Breast epithelium (tissue), 4 donors: ENCODE measurements around the gene SMIM3. TPM values are rescaled to one million over a fixed set of nuclear protein-coding genes. Genes with fewer than 3 reads are reported as not detected.
"Not testable (repeated sequence)": the region's sequence is repeated elsewhere in the genome, so short reads cannot be mapped to it uniquely, and the experiment has no call there.

Experiments
- DNase-seq, 2 donors: peaks; one replicate each; pipeline ENCODE4 v3.0.0-alpha.2; 2019; ENCODE audit warnings: low spot score in 2 of 2
- H3K27ac ChIP-seq, 2 donors: fragments of 200-600 bp; sonication (generic) in 1 of 2; one replicate each; pipeline ENCODE4 v1.5.1; 2016 to 2019; ENCODE audit warnings: mild to moderate bottlenecking in 1 of 2
- H3K27me3 ChIP-seq, 2 donors: fragments of 200-600 bp; sonication (generic) in 1 of 2; one replicate each; pipeline versions ENCODE4 v1.5.1 to v1.6.0; 2017 to 2019; ENCODE audit warnings: control low read depth in 1 of 2, mild to moderate bottlenecking in 1 of 2
- H3K36me3 ChIP-seq: fragments of 200-600 bp; one replicate; pipeline ENCODE4 v1.5.1; 2019
- H3K4me1 ChIP-seq, 2 donors: fragments of 200-600 bp; sonication (generic); one replicate each; pipeline ENCODE4 v1.5.1; 2016 to 2019; ENCODE audit warnings: control low read depth in 1 of 2
- H3K4me3 ChIP-seq, 3 donors: fragments of 200-600 bp; sonication (generic); 1 replicate in 2 of 3; 2 replicates in 1 of 3; pipeline ENCODE4 v1.5.1; 2016 to 2019; ENCODE audit warnings: mild to moderate bottlenecking in 3 of 3, moderate library complexity in 2 of 3
- H3K9me3 ChIP-seq, 2 donors: fragments of 200-600 bp; sonication (generic) in 1 of 2; one replicate each; pipeline ENCODE4 v1.5.1; 2016 to 2019; ENCODE audit warnings: control low read depth in 1 of 2
- POLR2A ChIP-seq: fragments of 450-650 bp; IDR thresholded peaks from one replicate; pipeline ENCODE4 v1.6.1; 2016; ENCODE audit warnings: antibody characterized with exemption, mild to moderate bottlenecking, moderate library complexity
- POLR2AphosphoS5 ChIP-seq, 3 donors: sonication (generic); formaldehyde crosslinking; IDR thresholded peaks; one replicate each; pipeline ENCODE4 v1.6.1; 2017; ENCODE audit warnings: antibody characterized with exemption in 3 of 3
- intact Hi-C: fragments of 100-400 bp; cut with DNase I; formaldehyde crosslinking; loops from one replicate; pipeline ENCODE4 v1.15.1; 2023; ENCODE audit warnings: low total_unique reads
- total RNA-seq, 3 donors: library from RNA; depleted of rRNA; stranded (reverse); fragments of >200 nt; gene quantifications; one replicate each; pipeline ENCODE4 v1.1.0, GENCODE V29; 2016
- TF ChIP-seq, protein P1 (sequence below), 3 donors: fragments of 450-650 bp; IDR thresholded peaks; one replicate each; pipeline ENCODE4 v1.5.1; 2016 to 2017; ENCODE audit warnings: antibody characterized with exemption in 3 of 3, mild to moderate bottlenecking in 3 of 3, moderate library complexity in 3 of 3

The SMIM3 gene
- total RNA-seq, 3 donors from 2014 or later = 47.9 to 191 (median 81.0) TPM

DNA sequence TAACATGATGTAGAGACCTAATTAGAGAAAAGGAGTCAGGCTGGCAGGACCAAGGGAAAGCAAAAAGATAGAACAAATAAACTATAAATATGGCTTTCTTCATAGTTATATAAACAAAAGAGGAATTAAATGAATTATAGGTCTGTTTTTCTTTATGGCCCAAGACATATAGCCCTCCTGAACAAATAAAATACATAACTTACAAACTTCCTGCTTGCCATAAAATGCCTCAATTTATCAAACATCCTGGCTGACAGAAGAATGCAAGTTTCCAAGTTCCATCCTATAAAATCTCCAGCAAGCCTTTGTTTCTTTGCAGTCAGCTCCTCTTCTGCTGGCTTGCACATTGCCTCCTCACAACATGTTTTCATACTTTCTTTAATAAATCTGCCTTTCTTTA, 36.5 kb downstream of the SMIM3 start:
- Histone ChIP-seq H3K9me3 (peaks cover 10 to 11% of the 10 kb centered on the region in 2 donors), H3K4me1 (no peaks in the 10 kb centered on the region), H3K4me3 (no peak overlapping the region), H3K36me3 (no peaks in the 10 kb centered on the region), H3K27ac (no peak overlapping the region), H3K27me3 (no peaks in the 10 kb centered on the region)
- no peak for DNase-seq
- intact Hi-C loops = no loop called here
- TF ChIP-seq POLR2A (no peak), POLR2AphosphoS5 (IDR thresholded peaks at IDR 0.05) (no peak)
- TF ChIP-seq, protein P1, sequence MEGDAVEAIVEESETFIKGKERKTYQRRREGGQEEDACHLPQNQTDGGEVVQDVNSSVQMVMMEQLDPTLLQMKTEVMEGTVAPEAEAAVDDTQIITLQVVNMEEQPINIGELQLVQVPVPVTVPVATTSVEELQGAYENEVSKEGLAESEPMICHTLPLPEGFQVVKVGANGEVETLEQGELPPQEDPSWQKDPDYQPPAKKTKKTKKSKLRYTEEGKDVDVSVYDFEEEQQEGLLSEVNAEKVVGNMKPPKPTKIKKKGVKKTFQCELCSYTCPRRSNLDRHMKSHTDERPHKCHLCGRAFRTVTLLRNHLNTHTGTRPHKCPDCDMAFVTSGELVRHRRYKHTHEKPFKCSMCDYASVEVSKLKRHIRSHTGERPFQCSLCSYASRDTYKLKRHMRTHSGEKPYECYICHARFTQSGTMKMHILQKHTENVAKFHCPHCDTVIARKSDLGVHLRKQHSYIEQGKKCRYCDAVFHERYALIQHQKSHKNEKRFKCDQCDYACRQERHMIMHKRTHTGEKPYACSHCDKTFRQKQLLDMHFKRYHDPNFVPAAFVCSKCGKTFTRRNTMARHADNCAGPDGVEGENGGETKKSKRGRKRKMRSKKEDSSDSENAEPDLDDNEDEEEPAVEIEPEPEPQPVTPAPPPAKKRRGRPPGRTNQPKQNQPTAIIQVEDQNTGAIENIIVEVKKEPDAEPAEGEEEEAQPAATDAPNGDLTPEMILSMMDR (IDR thresholded peaks at IDR 0.05) = no peak

DNA sequence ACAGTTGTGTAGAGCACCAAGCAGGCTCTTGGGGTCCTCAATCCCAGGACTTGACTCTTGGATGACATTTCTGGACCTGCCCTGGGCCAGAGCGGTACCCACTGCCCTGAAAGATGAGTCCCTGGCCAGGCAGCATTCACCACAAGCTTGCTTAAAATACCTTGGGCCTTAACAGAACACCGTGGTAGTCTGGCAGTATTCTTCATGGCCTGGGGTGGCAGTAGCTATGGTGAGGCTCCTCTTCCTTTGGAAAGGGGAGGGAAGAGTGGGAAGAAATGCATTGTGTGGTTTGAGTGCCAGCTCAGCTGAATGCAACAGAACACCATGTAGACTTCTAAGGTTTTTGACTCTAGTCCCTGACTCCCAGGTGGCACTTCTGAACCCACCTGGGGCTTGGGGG, 38.4 kb downstream of the SMIM3 start:
- peaks cover 10 to 11% of the 10 kb centered on the region in 2 donors for H3K9me3 ChIP-seq
- H3K27ac ChIP-seq = no peak overlapping the region
- DNase-seq = no peak
- H3K4me3 ChIP-seq = no peak overlapping the region
- H3K4me1 ChIP-seq = no peaks in the 10 kb centered on the region
- no peak for TF ChIP-seq POLR2AphosphoS5 (IDR thresholded peaks at IDR 0.05)
- TF ChIP-seq, protein P1 (IDR thresholded peaks at IDR 0.05) = no peak
- TF ChIP-seq POLR2A = no peak
- no peaks in the 10 kb centered on the region for H3K36me3 ChIP-seq
- intact Hi-C loops = no loop called here
- no peaks in the 10 kb centered on the region for H3K27me3 ChIP-seq

DNA sequence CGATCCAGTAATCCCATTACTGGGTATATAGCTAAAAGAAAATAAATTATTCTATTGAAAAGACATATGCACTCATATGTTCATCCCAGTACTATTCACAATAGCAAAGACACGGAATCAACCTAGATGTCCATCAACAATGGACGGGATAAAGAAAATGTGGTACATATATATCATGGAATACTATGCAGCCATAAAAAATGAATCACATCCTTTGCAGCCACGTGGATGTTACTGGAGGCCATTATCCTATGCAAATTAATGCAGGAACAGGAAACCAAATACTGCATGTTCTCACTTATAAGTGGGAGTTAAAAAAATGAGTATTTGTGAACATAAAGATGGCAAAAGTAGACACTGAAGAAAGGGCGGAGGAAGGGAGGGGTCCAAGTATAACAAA, 51.2 kb downstream of the SMIM3 start:
- TF ChIP-seq POLR2AphosphoS5 (IDR thresholded peaks at IDR 0.05) (no peak), POLR2A (no peak)
- TF ChIP-seq, protein P1 (IDR thresholded peaks at IDR 0.05) = no peak
- H3K4me3 ChIP-seq = no peak overlapping the region
- H3K27me3 ChIP-seq = no peaks in the 10 kb centered on the region
- intact Hi-C loops = no loop called here
- no peak overlapping the region for H3K27ac ChIP-seq
- DNase-seq = no peak
- H3K9me3 ChIP-seq = peaks cover 0 to 21% of the 10 kb centered on the region in 2 donors
- H3K36me3 ChIP-seq = no peaks in the 10 kb centered on the region
- no peaks in the 10 kb centered on the region for H3K4me1 ChIP-seq

- H3K4me3 ChIP-seq, H3K4me1 ChIP-seq, H3K27me3 ChIP-seq, H3K36me3 ChIP-seq, H3K27ac ChIP-seq, DNase-seq, intact Hi-C loops: not testable (repeated sequence)
- peaks cover 0 to 21% of the 10 kb centered on the region in 2 donors for H3K9me3 ChIP-seq
Observed at GRCh38 chr5:150831821-150832220, 53.3 kb downstream of the SMIM3 start.

- Histone ChIP-seq H3K27ac (no peak overlapping the region), H3K4me3 (no peak overlapping the region), H3K9me3 (peaks cover 0 to 14% of the 10 kb centered on the region in 2 donors), H3K36me3 (no peaks in the 10 kb centered on the region), H3K4me1 (no peaks in the 10 kb centered on the region), H3K27me3 (no peaks in the 10 kb centered on the region)
- intact Hi-C loops = no loop called here
- no peak for TF ChIP-seq POLR2AphosphoS5 (IDR thresholded peaks at IDR 0.05)
- TF ChIP-seq, protein P1 (IDR thresholded peaks at IDR 0.05) = no peak
- TF ChIP-seq POLR2A = no peak
- no peak for DNase-seq
Observed at GRCh38 chr5:150836064-150836463, 57.5 kb downstream of the SMIM3 start.

- DNase-seq = no peak
- Histone ChIP-seq H3K4me3 (no peak overlapping the region), H3K27me3 (no peaks in the 10 kb centered on the region), H3K9me3 (peaks cover 0 to 9% of the 10 kb centered on the region in 2 donors), H3K36me3 (no peaks in the 10 kb centered on the region), H3K4me1 (no peaks in the 10 kb centered on the region), H3K27ac (no peak overlapping the region)
- TF ChIP-seq POLR2A (no peak), POLR2AphosphoS5 (IDR thresholded peaks at IDR 0.05) (no peak)
- TF ChIP-seq, protein P1 (IDR thresholded peaks at IDR 0.05) = no peak
- intact Hi-C loops = no loop called here
Observed at GRCh38 chr5:150836703-150837102, 58.1 kb downstream of the SMIM3 start.

- H3K36me3 ChIP-seq, H3K4me1 ChIP-seq, H3K4me3 ChIP-seq, H3K27me3 ChIP-seq, H3K9me3 ChIP-seq, DNase-seq, intact Hi-C loops, H3K27ac ChIP-seq: not testable (repeated sequence)
Observed at GRCh38 chr5:150845185-150845859, 66.8 kb downstream of the SMIM3 start.

DNA sequence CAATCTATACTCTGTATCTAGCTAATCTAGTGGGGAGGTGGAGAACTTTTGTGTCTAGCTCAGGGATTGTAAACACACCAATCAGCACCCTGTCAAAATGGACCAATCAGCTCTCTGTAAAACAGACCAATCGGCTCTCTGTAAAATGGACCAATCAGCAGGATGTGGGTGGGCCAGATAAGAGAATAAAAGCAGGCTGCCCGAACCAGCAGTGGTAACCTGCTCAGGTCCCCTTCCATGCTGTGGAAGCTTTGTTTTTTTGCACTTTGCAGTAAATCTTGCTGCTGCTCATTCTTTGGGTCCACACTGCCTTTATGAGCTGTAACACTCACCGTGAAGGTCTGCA, 67.7 kb downstream of the SMIM3 start, which contains the start of gene IRGM:
IRGM (plus strand) TSS at position 214 of the 346 bp plus-strand sequence. CDS start 1,603 bp downstream, outside the sequence.
- intact Hi-C loops, H3K27ac ChIP-seq, H3K4me3 ChIP-seq, H3K9me3 ChIP-seq, H3K36me3 ChIP-seq, DNase-seq, H3K27me3 ChIP-seq, H3K4me1 ChIP-seq: not testable (repeated sequence)
